DLD1 (cell line): Measurements from ENCODE around the gene CCL15.
"Not testable (repeated sequence)": the region's sequence is repeated elsewhere in the genome, so short reads cannot be mapped to it uniquely, and the experiment has no call there.

ENCODE experiments used
- in situ Hi-C: cut with HindIII; loops from 2 replicates; pipeline ENCODE4 v1.10.0; 2017; ENCODE audit warnings: low sequenced_read_pairs

The CCL15 gene, protein sequence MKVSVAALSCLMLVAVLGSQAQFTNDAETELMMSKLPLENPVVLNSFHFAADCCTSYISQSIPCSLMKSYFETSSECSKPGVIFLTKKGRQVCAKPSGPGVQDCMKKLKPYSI

DNA sequence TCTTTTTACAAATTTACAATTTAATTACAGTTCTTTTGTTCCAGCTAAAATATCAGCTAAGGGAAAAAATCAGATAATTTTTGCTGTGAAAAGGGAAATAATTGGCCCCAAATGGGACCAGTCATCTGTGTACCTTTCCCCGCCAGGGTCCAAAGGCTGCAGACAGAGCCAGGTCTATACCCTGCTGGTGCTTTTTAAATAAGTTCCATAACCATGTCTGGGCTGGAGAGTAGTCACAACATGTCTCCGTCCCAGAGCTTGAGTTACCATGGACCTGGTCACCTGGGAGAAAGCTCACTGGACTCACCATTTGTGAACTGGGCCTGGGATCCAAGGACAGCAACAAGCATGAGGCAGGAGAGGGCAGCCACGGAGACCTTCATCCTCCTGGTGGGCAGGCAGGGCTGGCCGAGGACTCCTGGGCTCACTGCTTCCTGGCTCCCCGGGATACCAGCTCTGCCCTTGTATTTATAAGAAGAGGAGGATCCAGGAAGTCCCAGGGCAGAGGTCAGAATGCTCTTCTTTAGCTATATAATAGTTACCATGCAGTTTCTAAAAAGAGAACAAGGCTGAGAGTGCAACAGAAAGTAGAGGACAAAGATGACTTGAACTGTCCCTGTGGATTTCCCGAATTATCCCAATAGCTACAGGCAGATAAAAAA lies at the start of gene CCL15:
Gene CCL15 (minus strand): TSS at position 444 of the 662 bp plus-strand sequence. CDS start 61 bp downstream, at position 383.
- in situ Hi-C loops = no loop called here

DNA sequence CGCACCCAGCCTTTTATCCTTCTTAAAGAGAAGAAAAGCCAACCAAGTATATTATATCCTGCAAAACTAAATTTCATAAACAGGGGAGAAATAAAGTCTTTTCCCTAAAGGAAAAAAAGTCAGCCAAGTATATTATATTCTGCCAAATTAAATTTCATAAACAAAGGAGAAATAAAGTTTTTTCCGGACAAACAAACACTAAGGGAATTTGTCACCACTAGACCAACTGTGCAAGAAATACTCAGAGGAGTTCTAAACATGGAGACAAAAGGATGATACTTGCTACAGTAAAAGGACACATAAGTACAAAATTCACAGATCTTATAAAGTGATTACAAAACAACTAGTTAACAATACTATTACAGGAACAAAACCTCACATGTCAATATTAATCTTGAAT lies 48.3 kb upstream of the CCL15 start:
- in situ Hi-C loops = no loop called here

DNA sequence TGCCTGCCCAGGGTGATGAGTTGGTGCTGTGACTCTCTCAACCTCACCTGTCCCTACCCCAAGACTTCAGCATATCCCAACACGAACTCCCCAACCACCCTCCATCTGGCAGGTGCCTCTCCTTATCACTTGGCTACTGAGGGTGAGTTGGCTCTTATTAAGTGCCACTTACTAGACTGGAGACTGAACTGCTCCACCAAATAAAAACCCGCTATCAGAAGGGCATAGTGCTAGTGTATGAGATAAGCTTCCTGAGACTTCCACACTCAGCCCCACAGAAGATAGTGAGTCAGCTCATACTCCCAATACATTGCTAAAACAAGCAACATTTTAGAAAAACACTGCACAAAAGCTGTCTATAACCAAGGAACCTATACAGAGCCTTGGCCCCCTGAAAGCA lies 46.7 kb upstream of the CCL15 start:
- in situ Hi-C loops = no loop called here

DNA sequence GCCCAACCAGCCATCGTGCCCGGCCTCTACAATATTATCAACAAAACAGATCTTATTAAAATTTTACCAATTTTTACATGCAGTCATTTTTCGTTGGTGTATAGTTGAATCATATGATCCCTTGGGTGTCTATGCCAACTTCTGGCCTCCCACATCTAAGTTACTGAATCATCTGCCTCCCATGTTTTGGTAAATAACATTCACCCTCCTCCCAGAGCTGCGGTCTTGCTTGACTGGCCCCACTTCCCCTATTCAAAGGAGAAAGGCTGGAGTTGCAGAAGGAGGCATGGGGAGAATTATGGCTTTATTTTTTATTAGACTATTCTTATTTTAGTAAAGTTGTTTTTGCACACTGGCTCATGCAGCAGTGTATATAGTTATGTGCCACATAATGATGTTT lies 34.9 kb upstream of the CCL15 start:
- in situ Hi-C loops = no loop called here

DNA sequence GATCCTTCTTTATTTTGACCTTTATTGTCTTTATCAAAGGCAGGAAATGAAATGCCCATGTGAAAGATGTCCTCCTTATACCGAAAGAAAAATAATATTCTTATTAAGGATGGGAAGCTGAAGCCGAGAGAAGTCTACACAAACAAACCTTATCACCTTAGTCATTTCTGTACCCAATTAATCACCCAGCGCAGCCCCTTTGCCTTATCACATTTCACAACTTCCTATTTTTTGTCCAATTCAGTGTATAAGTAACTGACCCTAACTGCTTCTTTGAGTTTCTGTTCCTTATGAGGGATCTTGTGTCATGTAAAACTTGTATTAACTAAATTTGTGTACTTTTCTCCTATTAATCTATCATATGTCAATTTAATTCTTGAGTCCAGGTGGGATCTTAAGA lies 32.8 kb upstream of the CCL15 start:
- in situ Hi-C loops = no loop called here

DNA sequence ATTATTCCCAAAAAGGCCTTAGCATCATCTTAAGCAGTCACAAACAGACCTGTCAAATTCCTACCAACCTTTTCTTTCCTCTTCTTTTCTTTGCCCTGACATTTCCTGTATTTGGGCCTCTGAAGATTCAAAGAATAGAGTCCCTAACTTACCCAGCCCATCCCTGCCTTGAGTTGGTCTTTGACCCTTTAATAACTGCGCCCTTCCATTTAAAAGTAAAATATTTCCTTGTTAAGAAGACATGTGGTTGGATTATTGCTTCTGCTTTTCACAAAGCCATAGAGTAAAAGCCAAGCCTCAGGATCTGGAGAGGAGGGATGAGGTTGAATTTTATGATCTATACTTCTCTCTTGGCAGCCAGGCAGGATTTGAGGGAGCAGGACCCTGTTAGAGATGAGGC lies 29.6 kb upstream of the CCL15 start:
- in situ Hi-C loops = no loop called here

DNA sequence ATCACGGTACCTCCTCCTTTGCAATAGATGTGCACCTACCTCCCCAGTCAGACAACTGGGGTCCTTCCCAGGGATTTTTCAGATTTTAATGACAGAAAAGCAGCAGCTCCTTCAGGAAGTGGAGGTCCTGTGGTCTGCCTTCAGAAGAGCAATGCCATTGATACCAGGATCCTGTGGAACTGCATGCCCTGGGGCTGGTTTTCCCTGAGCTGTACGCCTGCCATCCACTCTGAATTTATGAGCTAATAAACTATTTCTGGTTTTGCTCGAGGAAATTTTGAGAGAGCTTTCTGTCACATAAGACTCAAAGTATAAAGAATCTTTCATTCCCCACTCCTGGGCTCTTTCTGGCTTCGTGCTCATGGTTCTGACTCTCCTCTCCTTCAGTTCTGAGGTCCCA lies 26.4 kb upstream of the CCL15 start:
- in situ Hi-C loops = no loop called here

DNA sequence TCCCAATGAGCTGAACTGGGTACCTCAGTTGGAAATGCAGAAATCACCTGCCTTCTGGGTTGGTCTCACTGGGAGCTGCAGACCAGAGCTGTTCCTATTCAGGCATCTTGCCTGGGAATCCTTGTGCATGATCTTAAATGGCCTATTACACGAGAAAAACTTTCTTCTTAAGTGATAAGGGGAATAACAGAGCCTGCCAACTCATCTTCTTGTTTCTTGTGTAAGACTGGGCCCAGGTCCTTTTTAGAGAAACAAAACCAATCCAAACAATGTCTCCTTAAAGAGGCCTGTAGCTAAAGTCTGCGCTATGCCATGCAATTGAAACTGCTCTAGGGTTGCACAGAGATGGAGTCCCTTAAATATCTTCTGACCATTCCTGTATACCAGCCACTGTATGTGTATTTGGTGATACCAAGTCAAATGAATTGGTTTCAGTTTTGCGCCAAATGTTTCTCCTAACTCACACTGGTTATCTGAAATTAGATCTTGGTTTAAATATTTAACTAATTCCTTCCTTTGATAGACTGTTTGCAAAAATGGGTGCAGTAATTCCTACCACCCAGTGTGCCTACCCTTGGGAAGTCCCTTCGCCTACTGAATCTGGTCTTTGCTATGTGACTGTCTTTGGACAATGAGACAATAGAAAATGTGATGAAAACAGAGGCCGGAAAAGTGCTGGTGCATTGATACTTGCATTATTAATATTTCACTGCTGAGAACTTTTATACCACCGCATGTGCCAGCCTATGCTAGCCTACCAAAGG lies 22.9 kb upstream of the CCL15 start:
- in situ Hi-C loops = no loop called here

DNA sequence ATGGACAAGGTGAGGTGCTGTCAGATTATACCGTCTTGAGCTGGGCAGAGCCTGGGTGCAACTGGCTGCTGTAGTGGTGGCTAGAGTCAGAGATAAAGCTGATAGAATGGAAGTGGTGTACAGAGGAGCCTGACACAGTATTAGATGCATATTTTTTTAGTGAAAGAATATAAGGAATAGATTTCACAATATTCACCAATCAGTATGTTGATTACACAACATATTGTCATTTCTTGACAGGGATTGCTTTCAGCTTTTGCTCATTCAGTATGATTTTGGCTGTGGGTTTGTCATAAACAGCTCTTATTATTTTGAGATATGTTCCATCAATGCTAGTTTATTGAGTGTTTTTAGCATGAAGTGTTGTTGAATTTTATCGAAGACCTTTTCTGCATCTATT lies 18.1 kb upstream of the CCL15 start:
- in situ Hi-C loops = no loop called here

DNA sequence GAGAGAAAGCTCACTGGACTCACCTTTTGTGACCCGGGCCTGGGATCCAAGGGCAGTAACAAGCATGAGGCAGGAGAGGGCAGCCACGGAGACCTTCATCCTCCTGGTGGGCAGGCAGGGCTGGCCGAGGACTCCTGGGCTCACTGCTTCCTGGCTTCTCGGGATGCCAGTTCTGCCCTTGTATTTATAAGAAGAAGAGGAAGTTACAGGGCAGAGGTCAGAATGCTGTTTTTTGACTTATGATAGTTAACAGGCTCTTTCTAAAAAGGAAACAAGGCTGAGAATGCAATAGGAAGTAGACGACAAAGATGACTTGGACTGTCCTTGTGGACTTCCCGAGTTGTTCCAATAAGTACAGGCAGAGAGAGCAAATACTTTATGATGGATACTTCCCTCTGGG lies 16.4 kb upstream of the CCL15 start, which contains the start of gene CCL23:
Gene CCL23 (minus strand): TSS at position 174 of the 400 bp plus-strand sequence. CDS start 75 bp downstream, at position 99.
- in situ Hi-C loops = no loop called here

DNA sequence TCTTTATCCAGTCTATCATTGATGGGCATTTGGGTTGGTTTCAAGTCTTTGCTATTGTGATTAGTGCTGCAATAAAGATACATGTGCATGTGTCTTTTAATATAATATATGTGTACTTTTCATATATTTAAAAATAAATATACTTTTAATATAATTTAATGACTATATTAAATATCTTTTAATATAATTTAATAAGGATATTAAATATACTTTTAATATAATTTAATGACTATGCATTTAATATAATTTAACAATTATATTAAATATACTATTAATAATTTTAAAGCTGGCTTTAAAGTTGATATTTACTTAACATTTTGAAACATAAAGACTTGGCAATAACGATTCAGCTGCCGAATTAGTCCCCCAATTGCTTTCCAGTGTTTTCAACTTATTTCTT lies 15.2 kb upstream of the CCL15 start:
- in situ Hi-C loops = no loop called here

DNA sequence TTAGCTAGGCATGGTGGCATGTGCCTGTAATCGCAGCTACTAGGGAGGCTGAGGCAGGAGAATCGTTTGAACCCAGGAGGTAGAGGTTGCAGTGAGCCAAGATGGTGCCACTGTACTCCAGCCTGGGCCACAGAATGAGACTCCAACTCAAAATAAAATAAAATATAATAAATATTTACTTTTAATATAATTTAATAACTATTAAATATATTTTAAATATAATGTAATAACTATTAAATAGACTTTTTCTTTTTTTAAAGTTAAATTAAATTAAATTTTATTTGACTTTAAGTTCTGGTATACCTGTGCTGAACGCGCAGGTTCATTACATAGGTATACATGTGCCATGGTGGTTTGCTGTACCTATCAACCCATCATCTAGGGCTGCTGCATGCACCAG lies 14.5 kb upstream of the CCL15 start:
- in situ Hi-C loops = not testable (repeated sequence)

DNA sequence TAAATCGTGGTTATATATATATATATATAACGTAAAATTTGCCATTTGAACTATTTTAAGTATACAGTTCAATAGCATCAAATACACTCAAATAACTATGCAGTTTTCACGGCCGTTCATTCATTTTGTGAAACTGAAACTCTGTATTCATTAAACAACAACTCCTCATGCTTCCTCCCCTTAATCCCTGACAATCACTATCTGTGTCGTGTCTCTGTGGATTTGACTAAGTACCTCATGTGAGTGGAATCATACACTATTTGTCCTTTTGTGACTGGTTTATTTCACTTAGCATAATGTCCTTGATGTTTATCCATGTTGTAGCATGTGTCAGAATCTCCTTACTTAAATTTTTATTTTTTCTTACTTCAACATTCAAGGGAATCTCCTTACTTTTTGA lies 13.6 kb upstream of the CCL15 start:
- in situ Hi-C loops = no loop called here

DNA sequence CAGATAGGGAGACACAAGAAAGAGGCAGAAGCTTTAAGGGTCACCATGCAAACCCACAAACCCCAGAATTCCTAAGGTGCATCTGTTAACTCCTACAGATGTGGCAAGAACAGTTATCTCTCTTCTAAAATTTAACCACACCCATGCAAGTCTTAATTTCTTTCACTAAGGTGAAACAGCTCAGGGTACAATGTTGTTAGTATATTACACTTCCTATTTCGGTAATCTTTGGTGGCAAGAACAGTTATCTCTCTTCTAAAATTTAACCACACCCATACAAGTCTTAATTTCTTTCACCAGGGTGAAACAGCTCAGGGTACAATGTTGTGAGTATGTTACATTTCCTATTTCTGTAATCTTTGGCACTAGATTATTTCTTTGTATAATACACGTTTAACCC lies 9.8 kb upstream of the CCL15 start:
- in situ Hi-C loops = no loop called here

DNA sequence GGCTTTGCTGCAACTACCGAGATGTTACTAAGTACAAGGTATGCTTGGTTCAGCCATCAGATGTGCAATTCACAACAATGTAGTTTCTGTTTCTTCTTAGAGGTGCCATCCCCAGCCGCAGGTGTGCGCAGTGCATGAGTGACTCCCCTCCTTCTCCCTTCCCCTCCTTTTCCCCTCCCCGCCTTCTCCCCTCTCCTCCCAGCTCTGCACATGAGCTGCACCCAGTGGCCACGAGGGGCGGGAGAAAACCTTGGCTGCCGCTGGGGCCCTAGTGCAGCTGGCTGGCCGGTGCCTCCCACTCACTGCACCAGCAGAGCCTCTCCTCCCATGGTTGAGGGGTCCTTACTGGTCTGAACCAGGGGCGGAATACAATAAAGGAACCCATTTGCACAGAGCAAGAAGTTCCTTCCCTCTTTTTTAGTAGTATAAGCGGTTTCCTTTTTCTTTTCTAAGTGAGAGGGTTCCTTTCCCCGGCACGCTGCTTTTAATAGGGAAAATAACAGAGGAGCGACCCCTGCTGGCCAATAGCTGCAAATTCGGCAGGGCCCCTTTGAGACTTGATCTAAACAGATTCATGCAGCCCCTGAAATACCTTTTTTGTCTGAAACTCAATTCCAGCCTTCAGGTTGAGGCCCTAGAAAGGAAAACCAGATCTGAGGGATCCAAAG lies 7.8 kb upstream of the CCL15 start:
- in situ Hi-C loops = no loop called here

DNA sequence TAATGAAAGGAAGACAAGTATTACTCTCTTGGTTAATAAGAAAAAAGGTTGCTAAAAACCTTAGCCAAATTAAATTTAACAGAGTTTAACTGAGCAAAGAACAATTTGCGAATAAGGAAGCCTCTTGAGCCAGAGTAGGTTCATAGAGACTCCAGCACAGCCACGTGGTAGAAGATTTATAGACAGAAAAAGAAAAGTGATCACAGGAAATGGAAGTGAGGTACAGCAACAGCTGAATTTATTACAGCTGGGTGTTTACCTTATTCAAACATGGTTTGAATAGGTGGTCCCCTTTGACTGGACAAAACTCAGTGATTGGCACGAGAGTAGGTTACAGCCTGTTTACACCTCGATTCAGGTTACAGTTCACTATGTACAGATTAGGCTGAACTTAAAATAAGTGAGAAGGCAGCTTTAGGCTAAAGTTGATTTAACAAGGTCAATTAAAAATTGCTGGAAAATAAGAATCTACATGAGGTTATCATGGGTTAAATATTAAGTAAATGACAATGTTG lies 3.3 kb upstream of the CCL15 start:
- in situ Hi-C loops = no loop called here

DNA sequence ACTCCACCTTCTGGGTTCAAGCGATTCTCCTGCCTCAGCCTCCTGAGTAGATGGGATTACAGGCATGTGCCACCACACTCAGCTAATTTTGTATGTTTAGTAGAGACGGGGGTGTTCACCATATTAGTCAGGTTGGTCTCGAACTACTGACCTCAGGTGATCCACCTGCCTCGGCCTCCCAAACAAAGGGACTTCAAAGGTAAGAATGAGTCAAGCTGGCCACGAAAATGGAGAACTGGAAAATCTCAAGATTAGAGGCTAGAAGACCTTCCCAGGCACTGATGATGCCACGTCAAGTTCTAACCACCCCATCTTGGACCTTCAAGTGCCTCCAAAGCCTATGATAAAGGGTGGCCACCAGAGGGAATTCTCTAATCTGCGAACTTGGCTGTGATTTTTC lies 1.3 kb upstream of the CCL15 start:
- in situ Hi-C loops = no loop called here

DNA sequence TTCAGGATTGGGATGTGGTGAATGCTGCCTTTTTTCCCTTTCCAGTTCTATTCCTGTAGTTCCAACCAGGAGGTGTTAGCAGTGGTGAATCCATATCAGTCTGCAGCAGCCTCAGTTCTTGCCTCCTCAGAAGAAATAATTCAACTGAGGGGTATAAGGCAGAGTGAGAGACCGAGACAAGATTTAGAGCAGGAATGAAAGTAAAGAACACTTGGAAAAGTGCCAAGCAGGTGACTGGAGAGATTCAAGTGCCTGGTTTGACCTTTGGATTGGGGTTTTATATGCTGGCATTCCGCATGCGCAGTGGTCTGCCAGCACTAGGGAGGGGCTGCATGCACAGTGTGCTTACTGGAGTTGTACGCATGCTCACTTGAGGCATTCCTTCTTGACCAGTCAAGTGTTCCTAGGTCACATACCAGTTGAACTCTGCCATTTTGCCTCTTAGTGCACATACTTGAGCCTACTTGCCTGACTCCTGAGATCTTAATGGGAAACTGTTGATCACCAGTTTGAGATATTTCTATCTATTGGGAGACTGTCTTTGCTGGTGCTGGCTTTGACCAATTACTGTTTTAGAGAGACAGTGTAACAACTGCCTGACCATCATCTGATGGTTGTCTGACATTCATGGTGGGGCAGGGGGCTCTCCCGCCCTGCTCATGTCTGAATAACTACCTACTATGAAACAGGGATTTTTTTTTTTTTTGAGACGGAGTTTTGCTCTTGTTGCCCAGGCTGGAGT lies 680 bp upstream of the CCL15 start:
- in situ Hi-C loops = no loop called here

DNA sequence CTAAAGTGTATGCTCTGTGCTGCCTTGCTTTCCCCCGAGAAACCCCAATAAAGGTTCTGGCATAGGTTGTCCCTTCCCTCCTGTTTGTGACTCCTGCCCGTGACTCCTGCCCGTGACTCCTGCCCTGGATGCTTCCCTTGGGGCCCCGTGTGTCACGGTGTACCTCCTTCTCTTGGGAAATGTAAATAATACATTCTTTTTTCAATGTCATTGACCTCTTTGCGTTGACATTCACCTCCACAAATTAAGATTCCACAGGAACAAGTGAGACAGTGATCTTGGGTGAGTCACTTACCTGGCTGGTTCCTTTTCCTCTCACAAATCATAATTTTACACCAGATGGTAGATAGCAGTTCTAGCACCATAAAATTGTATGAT lies 632 bp downstream of the CCL15 start:
- in situ Hi-C loops = no loop called here

DNA sequence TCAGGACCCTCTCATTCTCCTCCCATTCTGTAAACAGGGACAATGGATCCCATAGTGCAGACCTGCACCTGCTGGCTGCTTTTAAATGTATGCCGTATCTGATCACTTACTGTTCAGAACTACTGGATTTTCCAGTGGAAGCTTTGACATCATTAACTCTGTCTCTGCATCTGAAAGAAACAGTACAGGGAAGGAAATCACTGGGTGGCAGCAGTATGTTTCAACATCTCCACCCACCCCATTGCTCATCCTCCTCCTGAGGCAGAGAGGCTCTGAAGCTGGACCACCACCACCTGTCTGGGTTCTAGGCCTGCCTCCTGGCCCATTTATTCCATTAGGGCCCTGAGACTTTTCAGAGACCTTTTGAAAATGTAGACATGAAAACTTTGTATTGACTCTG lies 2.6 kb downstream of the CCL15 start:
- in situ Hi-C loops = no loop called here

DNA sequence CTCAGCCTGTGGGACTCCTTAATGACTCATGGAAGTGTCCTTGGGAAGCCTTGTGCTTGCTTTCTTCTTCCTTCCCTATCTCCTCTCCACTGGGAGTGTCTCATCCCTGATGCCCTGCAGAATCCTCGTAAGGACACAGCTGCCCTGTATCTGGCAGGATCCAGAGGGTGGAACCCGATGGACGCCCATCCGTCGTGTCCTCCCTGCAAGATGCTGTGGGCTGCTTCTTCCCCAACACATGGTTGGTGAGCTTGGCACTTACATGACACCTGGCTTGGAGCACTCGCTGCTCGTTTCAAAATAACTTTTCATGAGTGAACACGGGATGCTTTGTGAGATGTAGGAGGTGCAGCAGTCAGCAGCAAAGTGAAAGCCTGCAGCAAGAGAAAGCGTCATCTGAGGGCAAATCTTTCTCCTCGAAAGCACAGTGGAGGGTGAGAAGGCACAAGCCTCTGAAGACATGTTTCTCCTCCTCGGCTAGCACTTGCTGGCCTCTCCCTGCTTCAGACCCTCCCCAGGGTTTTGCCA lies 3.3 kb downstream of the CCL15 start:
- in situ Hi-C loops = no loop called here
